DMS 273 (cell line): ENCODE measurements around the gene CAPNS2.

Experiments used
- DNase-seq: peaks from one replicate; lab custom pipeline; 2025; ENCODE audit not compliant: unreplicated experiment; lab: John Stamatoyannopoulos, UW

Gene CAPNS2

GRCh38 chr16:55566432-55567175 lies at the start of gene CAPNS2:
Gene CAPNS2 (plus strand): TSS chr16:55566684. CDS start chr16:55566757, 73 bp downstream.
- DNase-seq: no peak

DNA sequence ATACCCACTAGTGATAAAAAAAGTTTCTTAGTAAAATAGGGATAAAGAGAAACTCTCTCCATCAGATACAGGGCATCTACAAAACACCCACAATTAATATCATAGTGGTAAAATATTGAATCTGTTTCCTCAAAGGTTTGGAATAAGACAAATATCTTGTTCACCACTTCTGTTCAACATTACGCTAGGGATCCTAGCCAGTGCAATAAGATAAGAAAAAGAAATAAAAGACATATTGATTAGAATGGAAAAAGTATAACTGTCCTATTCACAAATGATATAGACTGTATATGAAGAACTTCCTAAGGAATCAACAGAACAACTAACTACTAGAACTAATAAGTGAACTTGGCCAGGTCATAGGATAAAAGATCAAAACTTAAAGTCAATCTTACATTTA lies 44.7 kb upstream of the CAPNS2 start:
- no peak for DNase-seq

GRCh38 chr16:55526441-55526840 lies 40.0 kb upstream of the CAPNS2 start:
- DNase-seq: no peak

DNA sequence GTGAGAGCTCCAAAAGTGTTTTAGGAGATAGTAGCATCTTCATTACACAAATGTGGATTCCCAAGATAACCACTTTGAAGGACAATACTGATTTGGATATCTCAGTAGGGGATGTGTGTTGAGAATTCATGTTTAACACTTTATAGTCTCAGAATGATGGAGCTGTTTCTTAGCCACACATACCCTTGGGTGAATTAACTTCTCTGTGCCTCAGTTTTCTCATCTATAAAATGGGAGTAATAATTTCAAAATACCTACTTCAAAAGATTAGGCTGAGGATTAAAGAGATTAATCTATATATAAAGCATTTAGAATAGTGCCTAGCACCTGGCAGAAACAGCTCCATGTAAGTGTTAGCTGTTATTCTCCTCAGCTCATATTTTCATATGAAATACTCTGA lies 38.6 kb upstream of the CAPNS2 start:
- no peak for DNase-seq

DNA sequence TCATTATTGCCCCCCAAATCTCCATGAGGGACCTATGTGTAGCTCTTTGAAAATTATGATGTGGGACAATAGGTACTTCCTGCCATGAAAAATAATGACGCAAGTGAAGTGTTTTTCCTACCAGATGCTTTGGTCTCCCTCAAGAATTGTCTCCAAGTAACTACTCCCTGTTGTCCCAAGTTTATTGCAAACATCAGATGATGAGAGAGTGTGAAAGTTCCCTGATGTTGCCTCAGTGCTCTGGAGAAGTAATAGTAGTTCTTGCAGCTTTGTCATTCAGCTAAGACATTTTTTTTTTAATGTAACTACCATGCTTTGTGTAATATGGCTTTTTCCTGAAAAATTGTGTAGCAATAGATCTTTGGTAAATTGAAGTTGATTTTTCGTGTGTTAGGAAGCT lies 37.5 kb upstream of the CAPNS2 start:
- DNase-seq: no peak

DNA sequence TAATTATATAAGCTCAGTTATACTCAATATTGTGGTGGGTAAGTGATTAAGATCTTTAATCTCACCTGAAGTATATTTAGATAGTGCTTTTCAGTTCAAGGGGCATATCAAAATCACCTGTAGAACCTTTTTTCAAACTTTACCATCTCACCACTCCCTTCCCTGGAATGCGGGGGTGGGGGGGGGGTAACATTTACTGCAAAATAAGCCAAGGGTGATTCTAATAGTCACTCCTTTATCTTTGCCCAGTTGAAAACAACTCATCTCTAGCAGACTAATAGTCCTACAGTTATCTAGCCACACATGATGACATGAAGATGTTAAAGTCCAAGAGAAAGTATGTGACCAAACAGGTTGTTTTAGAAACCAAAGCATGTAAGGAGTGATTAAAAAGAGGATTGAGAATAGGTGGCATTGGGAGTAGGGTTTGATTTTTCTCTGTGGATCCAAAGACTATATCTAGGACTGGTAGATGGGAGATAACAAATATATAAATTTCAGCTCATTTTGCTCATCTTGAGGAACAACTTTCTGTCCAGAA lies 36.1 kb upstream of the CAPNS2 start:
- DNase-seq: no peak

DNA sequence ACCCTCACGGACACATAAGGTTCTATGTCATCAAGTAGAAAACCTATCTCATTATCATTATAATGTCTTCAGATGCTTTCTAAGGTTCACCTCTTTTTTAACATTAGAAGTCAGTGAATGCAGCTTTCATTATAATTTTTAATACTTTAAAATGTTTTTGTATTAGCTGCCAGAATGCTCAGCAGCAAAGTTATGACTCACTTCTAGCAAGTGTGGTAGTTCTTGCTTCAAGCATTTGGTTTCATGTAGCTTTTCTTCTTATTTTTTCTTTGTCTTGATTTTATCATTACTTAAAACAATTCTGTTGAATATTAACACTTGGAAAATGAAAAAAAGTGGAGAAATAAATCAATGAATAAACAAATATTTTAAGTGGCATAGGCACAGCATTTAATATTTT lies 34.3 kb upstream of the CAPNS2 start:
- no peak for DNase-seq

DNA sequence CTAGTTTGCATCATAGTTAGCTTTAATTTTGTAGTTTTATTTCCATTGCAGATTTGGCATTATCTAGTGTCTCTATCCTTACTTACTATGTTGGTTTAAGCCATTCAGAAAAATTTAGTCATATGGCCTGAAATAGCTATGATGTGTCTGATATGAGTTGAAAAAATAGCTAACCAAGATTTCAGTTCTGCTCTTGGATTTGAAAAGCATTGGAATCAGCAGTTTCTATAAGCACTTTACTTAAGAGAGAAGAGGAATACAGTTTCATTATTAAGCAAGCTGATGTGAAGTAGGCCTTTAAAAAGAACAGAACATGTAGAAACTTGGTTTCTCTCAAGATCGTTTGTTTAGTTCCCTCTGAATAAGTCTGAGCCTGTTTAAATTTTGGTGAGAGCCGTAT lies 31.7 kb upstream of the CAPNS2 start:
- DNase-seq: no peak

DNA sequence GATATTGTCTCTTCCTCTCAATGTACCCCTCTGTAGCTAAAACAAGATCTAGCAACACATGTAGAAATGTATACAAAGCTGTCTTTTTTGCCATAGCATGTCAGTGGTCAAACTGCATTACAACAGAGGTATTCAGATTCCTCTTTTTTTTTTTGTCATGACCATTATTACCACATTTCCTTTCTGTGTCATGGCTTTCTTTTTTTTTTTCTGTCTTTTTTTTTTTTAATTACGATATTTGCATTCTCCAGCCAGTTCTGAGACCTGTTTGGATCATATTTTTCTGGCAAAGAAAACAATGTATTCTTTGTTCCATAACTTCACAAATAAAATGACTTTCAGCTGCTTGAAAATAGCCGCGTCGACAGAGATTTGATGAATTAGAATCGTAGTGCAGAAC lies 27.4 kb upstream of the CAPNS2 start:
- no peak for DNase-seq

DNA sequence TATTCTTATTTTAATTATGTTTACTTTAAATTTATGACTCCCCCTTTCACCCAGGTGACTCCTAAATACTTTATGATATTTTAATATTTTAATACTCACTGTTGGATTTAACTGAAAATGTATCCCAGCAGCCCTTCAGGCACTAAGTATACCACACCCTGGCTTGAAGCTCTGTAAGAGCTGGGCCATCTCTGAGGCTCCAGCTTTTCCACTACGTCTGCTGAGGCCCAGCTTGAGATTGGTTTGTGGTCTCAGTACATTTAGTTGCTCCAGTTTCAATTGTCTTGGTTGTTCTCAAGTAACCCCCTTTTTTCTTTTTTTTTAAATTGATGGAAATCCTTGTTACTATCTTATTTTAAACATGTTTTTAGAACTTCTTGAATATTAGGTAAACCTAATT lies 27.0 kb upstream of the CAPNS2 start:
- no peak for DNase-seq

GRCh38 chr16:55540221-55540620 lies 26.3 kb upstream of the CAPNS2 start:
- DNase-seq: no peak

- no peak for DNase-seq
Measured at GRCh38 chr16:55542459-55543082, 23.9 kb upstream of the CAPNS2 start.

DNA sequence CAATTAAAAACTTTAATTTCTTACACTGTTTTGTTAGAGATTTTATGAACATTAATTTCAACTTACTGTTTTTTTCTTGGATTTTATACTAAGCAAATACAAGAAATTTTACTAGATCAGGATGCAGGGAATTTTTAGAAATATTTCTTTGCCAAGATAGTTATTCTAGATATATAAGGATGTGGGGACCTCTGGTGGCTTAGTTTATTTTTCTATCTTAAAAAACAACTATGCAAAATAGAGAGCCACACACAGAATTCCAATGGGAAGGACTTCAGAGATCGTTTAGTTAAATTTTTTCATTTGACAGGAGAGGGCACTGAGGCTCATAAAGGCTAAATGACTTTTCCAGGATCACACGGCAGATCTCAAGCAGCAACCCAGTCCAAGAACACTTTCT lies 23.0 kb upstream of the CAPNS2 start:
- peak; percentile 64 for DNase-seq

DNA sequence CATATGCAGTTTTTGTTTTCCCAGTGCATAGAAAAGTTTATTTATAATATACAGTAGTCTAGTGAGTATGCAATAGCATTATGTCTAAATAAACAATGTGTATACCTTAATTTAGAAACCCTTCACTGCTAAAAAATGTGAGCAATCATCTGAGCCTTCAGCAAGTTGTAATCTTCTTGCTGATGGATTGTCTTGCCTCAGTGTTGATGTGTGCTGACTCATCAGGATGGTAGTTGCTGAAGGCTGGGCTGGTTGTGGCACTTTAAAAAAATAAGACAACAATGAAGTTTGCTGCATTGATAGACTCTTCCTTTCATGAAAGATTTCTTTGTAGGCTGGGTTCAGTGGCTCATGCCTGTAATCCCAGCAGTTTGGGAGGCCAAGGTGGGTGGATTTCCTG lies 13.9 kb upstream of the CAPNS2 start:
- no peak for DNase-seq

- DNase-seq: no peak
Measured at GRCh38 chr16:55555436-55555835, 11.0 kb upstream of the CAPNS2 start.

DNA sequence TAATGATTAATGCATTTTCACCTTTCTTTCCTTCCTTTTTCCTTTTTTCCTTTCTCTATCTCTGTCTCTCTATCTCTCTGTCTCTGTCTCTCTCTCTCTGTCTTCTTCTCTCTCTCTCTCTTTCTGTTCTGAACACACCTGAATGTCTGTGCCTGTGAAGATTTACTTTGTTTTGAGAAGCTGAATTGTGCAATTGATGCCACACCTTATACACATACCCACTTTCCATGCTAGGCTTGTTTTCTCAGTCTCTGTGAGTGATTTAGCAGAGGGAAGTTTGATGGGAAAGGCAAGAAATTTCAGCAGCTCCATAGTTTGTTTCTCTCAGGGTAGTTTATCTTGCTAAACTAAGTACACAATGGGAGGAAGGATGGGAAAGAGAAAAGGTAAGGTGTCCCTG lies 9.3 kb upstream of the CAPNS2 start:
- DNase-seq: no peak

- DNase-seq: no peak
Measured at GRCh38 chr16:55559233-55559632, 7.3 kb upstream of the CAPNS2 start.

DNA sequence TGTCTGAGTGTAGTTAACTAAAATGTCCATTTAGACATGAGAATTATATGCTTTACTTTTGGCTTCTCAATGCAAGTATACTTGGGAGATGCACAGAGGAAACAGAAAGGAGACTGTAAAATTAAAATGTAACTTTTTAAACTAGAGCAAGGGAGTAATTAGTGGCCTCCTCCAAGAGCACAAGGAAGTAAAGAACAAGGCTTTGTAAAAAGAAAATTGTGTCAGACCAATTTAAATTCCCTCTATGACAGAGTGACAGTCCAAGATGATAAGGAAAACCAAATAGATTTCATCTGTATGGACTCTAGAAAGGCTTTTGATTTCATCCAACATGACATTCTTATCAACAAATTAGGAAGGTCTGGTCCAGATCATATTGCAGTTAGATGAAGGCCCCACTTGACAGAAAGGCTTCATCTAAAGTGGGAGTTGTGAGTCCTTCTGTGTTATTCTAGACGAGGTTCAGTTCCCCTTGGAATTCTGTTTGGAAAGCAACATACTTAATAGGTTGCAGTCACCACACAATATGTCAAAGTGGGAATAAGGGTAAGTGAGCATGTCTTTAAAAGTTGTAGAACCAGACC lies 6.5 kb upstream of the CAPNS2 start:
- no peak for DNase-seq

DNA sequence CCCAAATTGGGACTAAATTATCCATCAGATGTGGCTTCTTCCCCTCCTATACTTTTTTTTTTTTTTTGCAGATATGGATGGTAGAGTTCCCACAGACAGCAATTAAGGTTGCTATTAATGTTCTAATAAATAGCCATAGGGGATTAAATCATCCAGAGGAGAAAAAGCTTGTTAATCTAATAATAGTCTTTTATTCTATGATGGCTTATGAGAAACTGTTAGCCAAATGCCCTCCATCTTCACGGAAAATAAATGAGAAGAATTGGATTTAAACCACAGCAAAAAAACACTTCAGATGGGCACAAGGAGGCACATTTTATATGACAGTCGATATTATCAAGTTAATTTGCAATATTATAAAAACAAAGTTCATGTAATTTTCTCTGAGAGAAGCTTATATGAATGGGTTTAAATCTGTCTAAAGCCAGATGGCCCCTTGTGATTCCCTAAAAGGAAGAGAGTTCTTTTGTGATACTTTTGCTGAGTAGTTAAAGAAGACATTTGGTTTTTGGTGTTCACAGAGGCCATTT lies 5.1 kb upstream of the CAPNS2 start:
- no peak for DNase-seq

GRCh38 chr16:55562936-55563335 lies 3.5 kb upstream of the CAPNS2 start:
- DNase-seq: no peak

DNA sequence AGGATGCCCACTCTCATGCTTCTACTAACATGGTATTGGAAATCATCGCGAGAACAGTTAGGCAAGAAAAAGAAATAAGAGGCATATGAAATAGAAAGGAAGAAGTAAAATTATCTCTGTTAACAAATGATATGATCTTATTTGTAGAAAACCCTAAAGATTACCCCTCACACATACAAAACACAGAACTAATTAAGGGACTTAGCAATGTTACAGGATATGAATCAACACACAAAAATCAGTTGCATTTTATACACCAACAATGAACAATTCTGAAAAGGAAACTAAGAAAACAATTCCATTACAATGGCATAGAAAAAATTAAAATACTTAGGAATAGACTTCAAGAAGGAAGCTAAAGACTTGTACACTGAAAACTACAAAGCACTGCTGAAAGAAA lies 2.7 kb upstream of the CAPNS2 start:
- DNase-seq: no peak

GRCh38 chr16:55565086-55565485 lies 1.4 kb upstream of the CAPNS2 start:
- DNase-seq: no peak
